ENCODE results near the gene FGD2.
A peak's percentile ranks its signal among the peaks of the same experiment; 100 is the strongest.

The FGD2 gene, protein sequence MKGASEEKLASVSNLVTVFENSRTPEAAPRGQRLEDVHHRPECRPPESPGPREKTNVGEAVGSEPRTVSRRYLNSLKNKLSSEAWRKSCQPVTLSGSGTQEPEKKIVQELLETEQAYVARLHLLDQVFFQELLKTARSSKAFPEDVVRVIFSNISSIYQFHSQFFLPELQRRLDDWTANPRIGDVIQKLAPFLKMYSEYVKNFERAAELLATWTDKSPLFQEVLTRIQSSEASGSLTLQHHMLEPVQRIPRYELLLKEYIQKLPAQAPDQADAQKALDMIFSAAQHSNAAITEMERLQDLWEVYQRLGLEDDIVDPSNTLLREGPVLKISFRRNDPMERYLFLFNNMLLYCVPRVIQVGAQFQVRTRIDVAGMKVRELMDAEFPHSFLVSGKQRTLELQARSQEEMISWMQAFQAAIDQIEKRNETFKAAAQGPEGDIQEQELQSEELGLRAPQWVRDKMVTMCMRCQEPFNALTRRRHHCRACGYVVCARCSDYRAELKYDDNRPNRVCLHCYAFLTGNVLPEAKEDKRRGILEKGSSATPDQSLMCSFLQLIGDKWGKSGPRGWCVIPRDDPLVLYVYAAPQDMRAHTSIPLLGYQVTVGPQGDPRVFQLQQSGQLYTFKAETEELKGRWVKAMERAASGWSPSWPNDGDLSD
- total RNA-seq, result 0.27 to 0.62 reads per million in 2 donors

DNA sequence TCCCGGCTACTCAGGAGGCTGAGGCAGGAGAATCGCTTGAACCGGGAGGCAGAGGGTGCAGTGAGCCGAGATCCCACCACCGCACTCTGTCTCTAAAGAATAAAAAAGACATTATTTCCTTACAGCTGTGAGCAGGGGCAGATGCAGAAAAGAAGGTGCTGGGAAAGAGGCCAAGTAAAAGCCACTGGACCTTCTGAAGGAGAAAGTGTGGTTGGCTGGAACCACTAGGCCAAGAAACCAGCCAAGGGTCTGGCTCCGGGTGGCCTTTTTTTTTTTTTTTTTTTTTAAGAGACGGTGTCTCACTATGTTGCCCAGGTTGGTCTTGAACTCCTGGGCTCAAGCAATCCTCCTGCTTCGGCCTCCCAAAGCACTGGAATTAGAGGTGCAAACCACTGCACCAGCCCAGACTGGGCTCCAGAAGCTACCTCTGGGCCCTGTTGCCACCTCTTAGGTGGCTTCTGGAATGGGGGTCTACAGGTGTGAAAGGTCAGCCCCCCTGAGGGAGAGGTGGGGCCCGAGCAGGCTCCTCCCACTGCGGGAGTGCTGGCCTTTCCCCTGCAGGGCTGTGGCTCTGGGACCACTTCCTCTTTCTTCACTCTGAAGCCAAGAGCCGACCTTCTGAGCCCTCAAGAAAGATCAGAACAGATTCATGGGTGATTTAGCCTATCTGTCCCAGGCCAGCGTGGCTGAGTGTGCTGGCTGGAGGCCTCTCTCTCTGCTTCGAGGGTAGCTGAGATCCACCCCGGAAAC lies at the start of gene FGD2:
Gene FGD2, plus strand, starts transcription at position 595 of the 750 bp plus-strand sequence. CDS start 163 bp downstream, outside the sequence.
- no peak for DNase-seq

DNA sequence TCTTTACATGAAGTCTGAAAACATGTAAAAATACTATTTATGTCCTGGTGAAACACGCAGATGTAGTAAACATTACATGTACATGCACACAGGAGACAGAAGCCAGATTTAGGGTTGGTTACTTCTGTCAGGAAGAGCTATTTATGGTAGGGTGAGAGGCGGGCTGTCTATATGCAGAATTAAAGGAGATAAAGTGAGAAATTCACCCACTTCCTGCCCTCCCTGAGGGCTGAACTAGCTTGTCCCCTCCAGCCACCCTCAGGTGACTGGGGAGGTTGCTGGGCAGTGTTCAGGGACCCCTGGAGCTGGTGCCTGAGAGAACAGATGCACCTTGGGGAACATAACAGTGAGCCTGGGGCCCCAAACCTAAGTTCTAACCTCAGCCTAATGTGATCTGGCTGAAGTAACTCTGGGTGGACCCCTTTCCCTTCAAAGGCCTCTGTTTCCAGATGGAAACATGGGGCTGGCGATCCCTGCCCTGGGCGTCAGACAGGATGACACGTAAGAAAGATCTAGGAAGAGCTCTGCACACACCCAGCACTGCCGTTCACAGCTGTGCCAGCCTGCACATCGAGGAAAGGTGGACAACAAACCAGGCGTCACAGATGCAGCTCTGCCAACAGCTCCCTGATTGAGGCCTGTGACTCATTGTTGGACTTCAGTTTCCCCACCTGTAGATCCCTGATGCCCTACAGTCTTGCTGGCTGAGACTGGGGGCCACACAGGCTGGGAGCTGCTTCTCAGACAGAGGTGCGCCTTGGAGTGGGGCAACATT lies 49.6 kb upstream of the FGD2 start:
- peak in 1 of 5 experiments; percentile 46 for DNase-seq

DNA sequence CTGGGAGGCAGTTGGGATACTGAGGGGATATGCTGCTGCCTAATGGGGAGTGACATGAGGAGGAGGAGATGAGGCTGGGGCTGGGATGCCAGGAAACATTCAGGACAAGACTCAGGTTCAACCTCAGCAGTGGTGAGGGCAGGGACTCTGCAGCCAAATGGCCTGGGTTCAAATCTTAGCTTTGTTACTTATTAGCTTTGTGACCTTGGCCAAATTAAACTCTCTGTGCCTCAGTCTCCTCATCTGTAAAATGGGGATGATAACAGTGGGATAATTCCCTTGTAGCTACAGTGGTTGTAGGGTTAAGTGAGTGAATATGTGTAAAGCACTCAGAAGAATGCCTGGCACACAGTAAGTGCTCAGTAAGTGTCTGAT lies 49.0 kb upstream of the FGD2 start:
- DNase-seq, result no peak

DNA sequence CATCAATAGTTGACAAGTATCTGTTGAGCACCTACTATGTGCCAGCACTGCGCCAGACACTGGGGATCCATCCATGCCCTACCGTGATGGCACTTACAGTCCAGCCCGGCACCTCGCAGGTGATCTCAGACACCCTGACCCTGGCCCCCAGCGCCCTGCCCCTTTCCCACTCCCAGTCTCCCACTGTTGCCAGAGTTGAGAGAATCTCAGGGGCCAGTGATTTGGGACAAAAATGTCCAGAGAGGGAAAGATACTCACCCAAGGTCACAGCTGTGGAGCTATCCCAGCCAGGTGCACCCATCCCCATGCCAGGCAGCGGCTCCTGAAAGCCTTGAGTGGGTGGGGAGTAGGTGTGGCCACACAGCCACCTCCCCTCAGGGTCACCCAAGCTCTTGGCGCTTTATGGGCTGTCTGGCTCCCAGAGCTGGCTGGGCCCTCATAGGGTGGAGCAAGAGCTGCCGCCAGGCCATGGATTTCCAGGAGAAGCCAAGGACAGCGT lies 47.6 kb upstream of the FGD2 start:
- no peak for DNase-seq

DNA sequence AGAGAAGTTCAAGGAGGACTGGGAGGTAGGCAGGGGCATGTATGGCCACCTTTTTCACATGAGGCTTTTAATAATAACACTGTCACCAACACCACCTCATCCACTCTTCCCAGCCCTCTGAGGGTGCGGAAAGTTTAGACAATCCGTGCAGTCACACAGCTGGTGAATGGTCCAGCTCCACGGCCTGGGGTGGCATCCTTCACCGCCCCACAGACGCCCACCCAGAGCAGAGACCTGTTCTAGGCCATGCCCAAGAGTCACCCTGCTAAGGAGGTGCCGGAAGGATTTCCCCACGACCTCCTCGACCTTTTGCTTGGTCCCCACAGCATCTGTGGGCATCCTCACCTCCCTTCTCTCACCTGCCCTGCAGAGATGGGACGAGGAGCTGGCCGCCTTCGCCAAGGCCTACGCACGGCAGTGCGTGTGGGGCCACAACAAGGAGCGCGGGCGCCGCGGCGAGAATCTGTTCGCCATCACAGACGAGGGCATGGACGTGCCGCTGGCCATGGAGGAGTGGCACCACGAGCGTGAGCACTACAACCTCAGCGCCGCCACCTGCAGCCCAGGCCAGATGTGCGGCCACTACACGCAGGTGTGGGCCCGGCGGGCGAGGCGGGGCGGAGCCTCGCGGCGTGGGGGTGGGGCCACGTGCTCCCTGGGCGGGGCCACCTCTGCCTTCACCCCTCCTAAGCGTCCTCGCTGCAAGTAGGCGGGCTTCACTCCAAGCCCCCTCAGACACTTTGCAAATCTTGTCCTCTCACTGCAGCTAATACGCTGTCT lies 46.5 kb upstream of the FGD2 start:
- no peak for DNase-seq

DNA sequence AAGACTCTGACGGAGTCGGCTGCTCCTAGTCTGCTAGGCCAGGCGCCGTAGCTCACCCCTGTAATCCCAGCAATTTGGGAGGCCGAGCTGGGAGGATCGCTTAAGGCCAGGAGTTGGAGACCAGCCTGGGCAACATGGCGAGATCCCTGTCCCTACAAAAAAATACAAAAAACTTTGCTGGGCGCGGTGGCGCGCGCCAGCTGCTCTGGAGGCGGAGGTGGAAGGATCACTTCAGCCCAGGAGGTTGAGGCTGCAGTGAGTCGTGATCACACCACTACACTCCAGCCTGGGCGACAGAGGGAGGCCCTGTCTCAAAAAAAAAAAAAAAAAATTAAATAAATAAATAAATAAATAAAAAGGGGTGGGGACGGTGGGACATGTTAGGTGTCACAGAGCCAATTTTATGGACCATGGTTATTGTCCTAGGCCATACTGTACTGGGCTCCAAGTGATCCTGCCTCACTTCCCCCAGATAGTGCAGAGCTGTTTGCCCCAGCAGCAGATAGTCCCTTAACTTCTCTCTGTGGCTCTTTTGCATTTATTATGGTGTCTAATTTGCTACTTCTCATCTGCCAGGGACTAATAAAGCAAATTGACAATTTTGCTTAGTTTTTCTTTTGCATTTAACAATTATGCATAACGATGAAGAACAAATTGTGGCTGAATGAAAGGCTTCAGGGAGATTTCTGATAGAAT lies 45.8 kb upstream of the FGD2 start:
- no peak for DNase-seq

DNA sequence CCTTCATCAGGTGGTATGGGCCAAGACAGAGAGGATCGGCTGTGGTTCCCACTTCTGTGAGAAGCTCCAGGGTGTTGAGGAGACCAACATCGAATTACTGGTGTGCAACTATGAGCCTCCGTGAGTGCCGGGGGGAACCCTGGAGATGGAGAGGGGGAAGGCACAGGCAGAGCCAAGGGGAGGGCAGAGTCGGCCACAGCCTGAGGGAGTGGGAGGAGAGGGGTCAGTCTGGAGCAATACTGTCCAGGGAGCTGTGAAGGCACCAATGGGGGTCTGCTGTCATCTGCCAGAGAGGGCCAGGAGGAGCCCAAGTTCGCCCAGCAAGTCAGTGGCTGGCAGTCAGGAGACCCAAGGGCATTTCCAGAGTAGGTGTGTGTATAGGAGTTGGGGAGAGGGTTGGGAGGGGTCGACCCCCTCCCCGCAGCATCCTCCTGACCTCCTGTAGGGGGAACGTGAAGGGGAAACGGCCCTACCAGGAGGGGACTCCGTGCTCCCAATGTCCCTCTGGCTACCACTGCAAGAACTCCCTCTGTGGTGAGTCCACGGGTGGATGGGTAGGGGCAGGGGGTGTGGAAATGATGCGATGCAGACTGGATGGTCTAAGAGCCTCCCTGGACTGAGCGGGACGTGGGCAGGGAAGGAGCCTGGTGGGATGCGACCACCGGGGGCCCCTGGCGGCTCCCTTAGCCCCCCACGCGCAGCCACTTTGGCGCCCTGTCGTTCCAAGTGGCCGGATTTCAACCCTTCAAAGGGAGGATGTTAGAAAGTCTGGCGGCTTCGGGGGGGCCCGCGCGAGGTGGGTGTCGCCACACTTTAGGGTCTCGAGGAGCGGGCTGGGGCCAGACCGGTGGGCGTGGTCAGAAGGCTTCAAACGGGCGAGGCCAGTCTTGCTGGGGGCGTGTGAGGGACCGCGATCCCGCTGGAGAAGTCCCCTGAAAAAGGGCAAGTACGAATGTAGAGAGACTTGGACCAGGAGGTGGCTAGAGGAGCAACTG lies 43.7 kb upstream of the FGD2 start:
- no peak for DNase-seq

DNA sequence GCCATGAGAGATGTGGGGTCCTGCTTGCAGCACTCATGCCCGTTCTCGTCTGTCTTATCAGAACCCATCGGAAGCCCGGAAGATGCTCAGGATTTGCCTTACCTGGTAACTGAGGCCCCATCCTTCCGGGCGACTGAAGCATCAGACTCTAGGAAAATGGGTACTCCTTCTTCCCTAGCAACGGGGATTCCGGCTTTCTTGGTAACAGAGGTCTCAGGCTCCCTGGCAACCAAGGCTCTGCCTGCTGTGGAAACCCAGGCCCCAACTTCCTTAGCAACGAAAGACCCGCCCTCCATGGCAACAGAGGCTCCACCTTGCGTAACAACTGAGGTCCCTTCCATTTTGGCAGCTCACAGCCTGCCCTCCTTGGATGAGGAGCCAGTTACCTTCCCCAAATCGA lies 42.6 kb upstream of the FGD2 start:
- peak in 4 of 5 experiments; percentile 33 to 82 (median 70) for DNase-seq

DNA sequence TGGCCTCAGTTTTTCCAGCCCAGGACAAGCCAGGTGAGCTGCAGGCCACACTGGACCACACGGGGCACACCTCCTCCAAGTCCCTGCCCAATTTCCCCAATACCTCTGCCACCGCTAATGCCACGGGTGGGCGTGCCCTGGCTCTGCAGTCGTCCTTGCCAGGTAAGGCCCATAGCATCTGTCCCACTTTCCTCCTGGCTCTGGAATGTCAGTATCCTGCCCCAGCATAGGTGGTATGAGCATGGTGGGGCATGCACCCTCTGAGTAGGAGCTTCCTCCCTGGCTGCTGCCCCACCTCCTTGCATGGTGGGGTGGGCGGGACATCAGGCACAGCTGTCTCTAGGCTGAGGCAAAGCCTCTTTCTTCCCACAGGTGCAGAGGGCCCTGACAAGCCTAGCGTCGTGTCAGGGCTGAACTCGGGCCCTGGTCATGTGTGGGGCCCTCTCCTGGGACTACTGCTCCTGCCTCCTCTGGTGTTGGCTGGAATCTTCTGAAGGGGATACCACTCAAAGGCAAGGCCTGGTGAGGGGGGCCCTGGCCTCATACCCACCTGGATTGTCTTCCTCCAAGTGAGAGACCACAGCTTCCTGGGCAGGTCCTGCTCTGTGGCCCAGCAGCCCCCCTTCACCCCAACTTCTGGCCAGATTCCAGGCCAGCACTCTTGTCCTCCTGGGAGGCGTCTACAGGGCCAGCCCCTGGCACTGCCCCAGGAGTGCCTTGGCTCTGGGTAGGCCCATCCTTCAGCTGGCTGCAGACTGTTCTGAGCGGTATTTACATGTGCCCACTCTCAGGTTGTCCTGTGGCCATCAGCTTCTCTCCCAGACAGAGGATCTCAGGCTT lies 41.8 kb upstream of the FGD2 start:
- DNase-seq, result peak in 1 of 5 experiments; percentile 56

DNA sequence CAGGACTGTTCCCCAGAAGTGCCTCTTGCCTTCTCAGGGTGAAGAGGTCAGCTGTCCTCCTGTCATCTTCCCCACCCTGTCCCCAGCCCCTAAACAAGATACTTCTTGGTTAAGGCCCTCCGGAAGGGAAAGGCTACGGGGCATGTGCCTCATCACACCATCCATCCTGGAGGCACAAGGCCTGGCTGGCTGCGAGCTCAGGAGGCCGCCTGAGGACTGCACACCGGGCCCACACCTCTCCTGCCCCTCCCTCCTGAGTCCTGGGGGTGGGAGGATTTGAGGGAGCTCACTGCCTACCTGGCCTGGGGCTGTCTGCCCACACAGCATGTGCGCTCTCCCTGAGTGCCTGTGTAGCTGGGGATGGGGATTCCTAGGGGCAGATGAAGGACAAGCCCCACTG lies 41.1 kb upstream of the FGD2 start:
- no peak for DNase-seq

DNA sequence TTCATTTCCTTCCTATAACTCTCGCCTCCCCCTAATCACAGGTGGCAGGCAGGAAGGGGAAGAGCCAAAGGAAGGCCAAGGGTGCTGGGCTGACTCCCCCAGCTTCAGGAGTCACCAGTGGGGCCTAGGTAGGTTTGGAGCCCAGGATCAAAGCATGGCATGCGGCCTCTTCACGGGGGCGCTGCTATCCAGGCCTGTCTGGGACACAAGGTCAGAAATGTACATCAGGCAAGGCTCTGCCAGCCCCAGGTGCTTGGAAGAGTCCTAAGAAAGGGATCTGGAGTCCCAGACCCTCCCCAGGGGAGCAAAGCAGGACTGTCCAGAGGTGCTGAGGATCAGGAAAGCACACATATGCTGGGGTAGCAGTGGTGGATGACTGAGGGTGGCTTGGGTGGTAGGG lies 40.5 kb upstream of the FGD2 start:
- no peak for DNase-seq

DNA sequence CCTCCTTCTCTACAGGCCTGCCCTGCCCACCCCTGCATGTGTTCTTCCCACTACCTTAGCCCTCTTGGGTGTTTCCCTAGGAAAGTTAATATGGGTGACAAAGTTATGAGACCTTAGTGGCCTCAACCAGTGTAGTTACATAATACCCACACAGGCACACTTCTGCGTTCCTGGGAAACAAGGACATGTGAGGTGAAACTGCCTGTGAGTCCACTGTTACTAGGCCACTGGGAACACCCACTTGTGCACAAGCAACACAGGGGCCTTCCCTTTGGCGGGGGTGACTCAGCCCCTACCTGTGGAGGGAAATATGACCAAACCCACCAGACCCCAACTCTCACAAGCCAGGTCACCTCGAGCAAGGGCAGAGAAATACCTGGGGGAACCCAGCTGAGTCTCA lies 38.2 kb upstream of the FGD2 start:
- no peak for DNase-seq

DNA sequence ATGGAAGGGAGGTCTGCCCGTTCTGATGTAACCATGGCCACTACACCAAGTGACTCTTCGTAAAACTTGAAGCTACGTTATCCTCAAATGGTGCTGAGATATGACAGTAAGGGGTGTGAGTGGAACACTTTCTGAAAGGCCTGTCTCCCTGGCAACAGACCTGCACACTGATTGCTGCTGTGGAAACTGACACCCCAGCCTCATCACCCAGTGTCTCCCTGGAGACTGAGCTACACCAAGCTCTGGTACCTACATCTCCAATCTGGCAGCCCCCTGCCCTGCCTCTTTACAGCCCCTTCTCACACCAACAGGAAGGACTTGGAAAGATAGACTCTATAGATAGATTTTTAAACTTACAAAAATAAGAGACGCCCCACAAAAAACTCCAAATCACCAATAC lies 37.7 kb upstream of the FGD2 start:
- no peak for DNase-seq

DNA sequence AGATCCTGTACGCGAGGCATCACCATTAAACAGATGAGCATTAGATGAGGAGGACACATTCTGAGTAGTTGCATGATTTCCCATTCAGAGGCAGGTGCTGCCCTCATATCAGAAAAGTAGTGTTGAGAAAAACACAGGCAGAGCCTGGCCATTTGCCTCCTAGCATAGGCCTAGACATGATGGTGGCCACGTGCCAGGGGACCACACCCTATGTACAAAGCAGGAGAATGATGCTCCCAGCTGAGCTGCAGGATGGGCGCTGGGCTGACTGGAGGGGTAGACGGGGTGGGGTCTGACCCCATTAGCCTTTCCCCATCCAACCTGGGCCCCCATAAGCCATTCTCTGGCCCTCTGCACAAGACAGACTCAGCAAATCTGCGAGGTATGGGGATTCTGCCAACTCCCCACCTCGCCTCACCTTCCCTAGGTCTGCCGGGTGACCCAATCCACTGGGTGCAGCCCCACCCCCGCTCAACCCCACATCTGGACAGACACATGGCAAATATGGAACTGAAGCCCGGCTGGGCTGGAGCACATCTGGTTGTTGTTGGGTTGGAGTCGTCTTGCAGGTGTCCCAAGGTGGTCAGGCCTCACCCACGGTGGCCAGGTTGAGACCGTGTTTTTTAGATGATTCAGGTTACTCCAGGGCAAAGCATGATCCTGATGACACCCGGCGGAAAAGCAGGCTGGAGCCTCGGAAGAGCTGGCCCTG lies 37.0 kb upstream of the FGD2 start:
- DNase-seq, result no peak

DNA sequence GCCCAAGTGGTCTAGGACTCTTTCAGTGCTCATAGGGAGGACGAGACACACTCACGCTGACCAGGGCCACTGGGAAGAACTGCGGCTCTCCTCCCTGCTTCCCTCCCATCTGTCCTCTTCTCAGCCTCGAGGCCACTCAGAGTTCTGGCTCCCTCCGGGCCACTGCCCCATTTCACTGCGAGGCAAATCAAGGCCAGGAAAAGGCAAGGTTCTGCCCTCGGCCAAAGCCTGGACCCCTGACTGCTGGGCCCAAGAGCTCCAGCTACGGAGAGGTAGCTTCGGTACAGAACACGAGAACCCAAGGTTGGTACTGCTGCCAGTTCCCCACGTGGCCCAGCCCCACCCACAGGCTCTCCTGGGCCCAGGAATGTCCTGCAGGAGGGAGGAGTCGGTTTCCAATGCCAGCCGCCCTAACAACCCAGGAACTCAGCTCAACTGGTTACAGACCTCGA lies 36.2 kb upstream of the FGD2 start:
- no peak for DNase-seq

DNA sequence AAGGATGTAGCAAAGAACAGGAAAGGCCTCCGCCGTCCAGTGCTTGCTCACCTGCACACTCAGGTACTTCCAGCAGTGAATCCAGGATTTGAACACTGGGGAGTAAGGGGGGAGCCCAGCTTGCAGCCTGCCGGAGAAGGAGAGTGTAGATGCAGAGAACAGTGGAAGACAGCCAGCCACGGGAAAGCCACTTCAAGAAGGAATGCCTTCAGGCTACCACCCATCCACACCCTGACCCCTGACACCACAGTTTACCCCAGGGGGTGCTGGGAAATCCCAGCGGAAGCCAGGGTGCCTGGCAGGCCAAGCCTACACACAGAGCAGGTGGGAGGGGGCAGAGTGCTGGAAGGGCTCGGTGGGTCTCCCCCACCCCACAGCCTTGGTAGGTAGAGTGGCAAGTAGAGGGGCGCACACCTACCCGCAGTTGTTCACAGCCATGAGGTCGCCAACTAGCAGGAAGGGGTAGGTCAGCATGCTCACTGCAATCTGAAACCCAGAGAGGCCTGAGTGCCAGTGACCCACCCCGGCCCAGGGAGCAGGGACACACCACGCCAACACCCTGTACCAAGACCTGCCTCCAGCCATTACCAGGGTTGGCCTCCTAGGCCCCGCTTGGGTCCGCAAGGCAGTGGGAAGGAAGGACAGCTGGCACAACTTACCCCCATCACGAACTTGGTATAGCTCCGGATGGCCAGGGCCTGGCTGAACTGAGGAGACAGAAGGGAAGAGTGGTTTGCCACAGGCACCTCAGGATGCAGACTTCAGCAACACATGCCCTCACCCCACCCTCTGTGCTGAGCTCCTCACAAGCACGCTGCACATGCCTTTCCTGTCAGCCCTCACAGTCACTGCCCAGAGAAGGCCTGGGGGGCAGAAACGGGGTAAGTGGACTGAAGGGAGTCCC lies 35.2 kb upstream of the FGD2 start:
- no peak for DNase-seq
